Measurements from ENCODE around the gene DDR1.

GRCh38 chr6:30922447-30922852, 38.1 kb downstream of the DDR1 start:
- no peak for TF ChIP-seq POLR2AphosphoS5 (IDR thresholded peaks at IDR 0.05; ENCODE audit: low read depth)
- no peak for TF ChIP-seq CTCF (conservative IDR thresholded peaks at IDR 0.05; ENCODE audit: low read depth in 2 of 2)
- TF ChIP-seq ZNF114 (CRISPR knock-in tag; IDR thresholded peaks at IDR 0.05): no peak
- TF ChIP-seq EZH2 (IDR thresholded peaks at IDR 0.05; ENCODE audit: low read depth, unreplicated experiment): no peak
- no peak for TF ChIP-seq STAT1 (IDR thresholded peaks at IDR 0.05; ENCODE audit: unreplicated experiment)
- TF ChIP-seq, protein P1, sequence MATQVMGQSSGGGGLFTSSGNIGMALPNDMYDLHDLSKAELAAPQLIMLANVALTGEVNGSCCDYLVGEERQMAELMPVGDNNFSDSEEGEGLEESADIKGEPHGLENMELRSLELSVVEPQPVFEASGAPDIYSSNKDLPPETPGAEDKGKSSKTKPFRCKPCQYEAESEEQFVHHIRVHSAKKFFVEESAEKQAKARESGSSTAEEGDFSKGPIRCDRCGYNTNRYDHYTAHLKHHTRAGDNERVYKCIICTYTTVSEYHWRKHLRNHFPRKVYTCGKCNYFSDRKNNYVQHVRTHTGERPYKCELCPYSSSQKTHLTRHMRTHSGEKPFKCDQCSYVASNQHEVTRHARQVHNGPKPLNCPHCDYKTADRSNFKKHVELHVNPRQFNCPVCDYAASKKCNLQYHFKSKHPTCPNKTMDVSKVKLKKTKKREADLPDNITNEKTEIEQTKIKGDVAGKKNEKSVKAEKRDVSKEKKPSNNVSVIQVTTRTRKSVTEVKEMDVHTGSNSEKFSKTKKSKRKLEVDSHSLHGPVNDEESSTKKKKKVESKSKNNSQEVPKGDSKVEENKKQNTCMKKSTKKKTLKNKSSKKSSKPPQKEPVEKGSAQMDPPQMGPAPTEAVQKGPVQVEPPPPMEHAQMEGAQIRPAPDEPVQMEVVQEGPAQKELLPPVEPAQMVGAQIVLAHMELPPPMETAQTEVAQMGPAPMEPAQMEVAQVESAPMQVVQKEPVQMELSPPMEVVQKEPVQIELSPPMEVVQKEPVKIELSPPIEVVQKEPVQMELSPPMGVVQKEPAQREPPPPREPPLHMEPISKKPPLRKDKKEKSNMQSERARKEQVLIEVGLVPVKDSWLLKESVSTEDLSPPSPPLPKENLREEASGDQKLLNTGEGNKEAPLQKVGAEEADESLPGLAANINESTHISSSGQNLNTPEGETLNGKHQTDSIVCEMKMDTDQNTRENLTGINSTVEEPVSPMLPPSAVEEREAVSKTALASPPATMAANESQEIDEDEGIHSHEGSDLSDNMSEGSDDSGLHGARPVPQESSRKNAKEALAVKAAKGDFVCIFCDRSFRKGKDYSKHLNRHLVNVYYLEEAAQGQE (IDR thresholded peaks at IDR 0.05; ENCODE audit: unreplicated experiment): no peak
- TF ChIP-seq, protein P2, sequence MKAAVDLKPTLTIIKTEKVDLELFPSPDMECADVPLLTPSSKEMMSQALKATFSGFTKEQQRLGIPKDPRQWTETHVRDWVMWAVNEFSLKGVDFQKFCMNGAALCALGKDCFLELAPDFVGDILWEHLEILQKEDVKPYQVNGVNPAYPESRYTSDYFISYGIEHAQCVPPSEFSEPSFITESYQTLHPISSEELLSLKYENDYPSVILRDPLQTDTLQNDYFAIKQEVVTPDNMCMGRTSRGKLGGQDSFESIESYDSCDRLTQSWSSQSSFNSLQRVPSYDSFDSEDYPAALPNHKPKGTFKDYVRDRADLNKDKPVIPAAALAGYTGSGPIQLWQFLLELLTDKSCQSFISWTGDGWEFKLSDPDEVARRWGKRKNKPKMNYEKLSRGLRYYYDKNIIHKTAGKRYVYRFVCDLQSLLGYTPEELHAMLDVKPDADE (IDR thresholded peaks at IDR 0.05): no peak
- TF ChIP-seq CREB1 (CRISPR knock-in tag; IDR thresholded peaks at IDR 0.05; ENCODE audit: low read depth): no peak

All from GM23338 (cell line).